SW480 (cell line): ENCODE data around the gene SFSWAP.

Experiments
- DNase-seq: peaks from one replicate; pipeline ENCODE4 v3.0.0-alpha.2; 2016; ENCODE audit warnings: low spot score

SFSWAP gene

GRCh38 chr12:131817241-131817640 lies 106.4 kb downstream of the SFSWAP start:
- no peak for DNase-seq

GRCh38 chr12:131818821-131819585 lies 108.1 kb downstream of the SFSWAP start:
- DNase-seq: no peak

GRCh38 chr12:131824450-131824849 lies 113.6 kb downstream of the SFSWAP start:
- no peak for DNase-seq

- DNase-seq: no peak
Measured at GRCh38 chr12:131825146-131825892, 114.4 kb downstream of the SFSWAP start.

GRCh38 chr12:131826097-131826928 lies 115.4 kb downstream of the SFSWAP start:
- no peak for DNase-seq

GRCh38 chr12:131827961-131828534 lies 117.2 kb downstream of the SFSWAP start, which contains the start of gene MMP17:
Gene MMP17 (plus strand): TSS chr12:131828393. CDS start chr12:131828495, 102 bp downstream.
- DNase-seq: peak; percentile 50

- no peak for DNase-seq
Measured at GRCh38 chr12:131828671-131829355, 117.9 kb downstream of the SFSWAP start.

- no peak for DNase-seq
Measured at GRCh38 chr12:131829356-131829747, 118.5 kb downstream of the SFSWAP start.

GRCh38 chr12:131829791-131830334 lies 119.0 kb downstream of the SFSWAP start:
- no peak for DNase-seq

GRCh38 chr12:131830335-131830913 lies 119.5 kb downstream of the SFSWAP start:
- DNase-seq: peak; percentile 68

GRCh38 chr12:131830914-131831571 lies 120.2 kb downstream of the SFSWAP start:
- DNase-seq: peak; percentile 60

GRCh38 chr12:131831635-131832041 lies 120.7 kb downstream of the SFSWAP start:
- DNase-seq: no peak

GRCh38 chr12:131832321-131833231 lies 121.7 kb downstream of the SFSWAP start:
- DNase-seq: no peak

GRCh38 chr12:131833288-131833895 lies 122.5 kb downstream of the SFSWAP start:
- DNase-seq: no peak

- DNase-seq: no peak
Measured at GRCh38 chr12:131833896-131834641, 123.2 kb downstream of the SFSWAP start.

GRCh38 chr12:131834798-131835615 lies 124.1 kb downstream of the SFSWAP start:
- peak; percentile 70 for DNase-seq

GRCh38 chr12:131835616-131836171 lies 124.8 kb downstream of the SFSWAP start:
- no peak for DNase-seq
